HepG2 (cell line): Measurements from ENCODE around the gene IGF2BP3. TPM values are rescaled to one million over a fixed set of nuclear protein-coding genes. Genes with fewer than 3 reads are reported as not detected.

Experiments
- ATAC-seq: fragments of 200-7000 bp; cut with Tn5 transposase; 3 replicates; pipeline ENCODE4 v1.9.1; 2020; ENCODE audit warnings: mild to moderate bottlenecking, moderate library complexity
- BruUV-seq: library from RNA; stranded (reverse); fragments of 400-500 nt; replicated peaks from 2 replicates; lab custom pipeline; 2021; lab: Mats Ljungman, UMichigan
- CTCF ChIA-PET: fragments of 300-600 bp; formaldehyde crosslinking; extraction: SDS; loops from one replicate; lab custom pipeline; 2021; ENCODE audit warnings: low total read pairs, inconsistent platforms, low intra/inter-chr PET ratio; lab: Yijun Ruan, JAX
- POLR2A ChIA-PET: fragments of 350-600 bp; sonication (Branson Sonifier 250); formaldehyde crosslinking; loops from one replicate; lab custom pipeline; 2020; ENCODE audit warnings: antibody characterized with exemption, inconsistent platforms; lab: Yijun Ruan, JAX
- DNase-seq: peaks from one replicate; pipeline ENCODE4 v3.0.0-alpha.2; 2015; ENCODE audit warnings: low spot score
- FAIRE-seq: peaks from 3 replicates; lab custom pipeline; 2011; peaks lifted over from hg19 to GRCh38; lab: Jason Lieb, UNC
- H2AFZ ChIP-seq: one replicate; pipeline ENCODE4 v1.6.1; 2011; ENCODE audit warnings: low read length, inconsistent platforms
- H3K27ac ChIP-seq: fragments of 300-600 bp; 3 replicates; pipeline ENCODE4 v1.8.0; 2011; ENCODE audit warnings: mixed run types, mild to moderate bottlenecking, mixed read lengths, low read length, inconsistent platforms; ENCODE audit not compliant: insufficient read depth; ENCODE audit errors: extremely low read length
- H3K27me3 ChIP-seq, 2 experiments: fragments of 200-600 bp in 1 of 2; 2 replicates in 1 of 2; 3 replicates in 1 of 2; pipeline versions ENCODE4 v1.6.0 to v1.8.0; 2011; ENCODE audit warnings: low read length in 2 of 2, mild to moderate bottlenecking in 2 of 2, moderate library complexity in 2 of 2, inconsistent platforms in 1 of 2; ENCODE audit not compliant: insufficient read depth in 2 of 2, control insufficient read depth in 1 of 2
- H3K36me3 ChIP-seq, 2 experiments: fragments of 200-600 bp in 1 of 2; replicated peaks in 1 of 2; 2 replicates in 1 of 2; 3 replicates in 1 of 2; pipeline versions ENCODE4 v1.5.1 to v1.8.0; 2011; ENCODE audit warnings: low read length in 2 of 2, inconsistent platforms in 1 of 2; ENCODE audit not compliant: insufficient read depth in 2 of 2, control insufficient read depth in 1 of 2
- H3K4me1 ChIP-seq: 2 replicates; pipeline ENCODE4 v1.5.1; 2012; ENCODE audit warnings: low read length, inconsistent platforms; ENCODE audit not compliant: insufficient read depth
- H3K4me2 ChIP-seq: 2 replicates; pipeline ENCODE4 v1.6.0; 2011; ENCODE audit warnings: low read depth, low read length, inconsistent platforms
- H3K4me3 ChIP-seq, 3 experiments: fragments of 200-600 bp in 1 of 3; sonication (generic), shearing (Covaris generic) in 1 of 3; replicated peaks in 1 of 3; 2 replicates each; pipeline ENCODE4 v1.5.1; 2011 to 2016; ENCODE audit warnings: low read length in 3 of 3, inconsistent platforms in 2 of 3, low read depth in 2 of 3, mild to moderate bottlenecking in 2 of 3, control low read depth in 1 of 3, mixed read lengths in 1 of 3; ENCODE audit not compliant: insufficient read depth in 1 of 3
- H3K79me2 ChIP-seq: one replicate; pipeline ENCODE4 v1.6.1; 2011; ENCODE audit warnings: low read length, inconsistent platforms; ENCODE audit not compliant: insufficient read depth
- H3K9ac ChIP-seq: 2 replicates; pipeline ENCODE4 v1.6.0; 2011; ENCODE audit warnings: mild to moderate bottlenecking, low read depth, low read length, inconsistent platforms; ENCODE audit not compliant: insufficient read depth
- H3K9me3 ChIP-seq: 2 replicates; pipeline ENCODE4 v1.5.1; 2012; ENCODE audit warnings: mild to moderate bottlenecking, low read length
- H4K20me1 ChIP-seq: 2 replicates; pipeline ENCODE4 v1.6.0; 2011; ENCODE audit warnings: inconsistent platforms, mild to moderate bottlenecking, low read length, moderate library complexity; ENCODE audit not compliant: insufficient read depth
- CREM ChIP-seq, 2 experiments: sonication (generic) in 1 of 2; formaldehyde crosslinking in 1 of 2; IDR thresholded peaks; 2 replicates each; pipeline versions ENCODE4 v1.4.0 to v1.6.1; 2016 to 2020; ENCODE audit warnings: antibody characterized with exemption in 1 of 2, mild to moderate bottlenecking in 1 of 2, missing genetic modification reagents in 1 of 2
- HES4 ChIP-seq: sonication (generic); formaldehyde crosslinking; IDR thresholded peaks from 2 replicates; pipeline ENCODE4 v1.9.0; 2021; ENCODE audit warnings: mild to moderate bottlenecking, missing genetic modification reagents, borderline replicate concordance
- HNRNPLL ChIP-seq: fragments of 200-400 bp; formaldehyde crosslinking; IDR thresholded peaks from 2 replicates; pipeline ENCODE4 v1.6.1; 2017; ENCODE audit warnings: mild to moderate bottlenecking, low read depth, low read length; ENCODE audit not compliant: poor library complexity, severe bottlenecking
- ISL2 ChIP-seq: sonication (generic); formaldehyde crosslinking; IDR thresholded peaks from 2 replicates; pipeline ENCODE4 v1.5.0; 2020; ENCODE audit warnings: missing genetic modification reagents
- KLF11 ChIP-seq: IDR thresholded peaks from 2 replicates; pipeline ENCODE4 v1.6.1; 2016; ENCODE audit warnings: missing compliant biosample characterization
- MBNL3 ChIP-seq: fragments of 250-450 bp; sonication (Bioruptor Pico); conservative IDR thresholded peaks from 2 replicates; pipeline ENCODE4 v1.8.0; 2022; ENCODE audit warnings: mild to moderate bottlenecking, inconsistent platforms
- MXD1 ChIP-seq: sonication (generic); formaldehyde crosslinking; IDR thresholded peaks from 2 replicates; pipeline ENCODE4 v1.4.0; 2020; ENCODE audit warnings: mild to moderate bottlenecking, missing genetic modification reagents
- NAIF1 ChIP-seq: sonication (generic); formaldehyde crosslinking; IDR thresholded peaks from 2 replicates; pipeline ENCODE4 v1.5.0; 2020; ENCODE audit warnings: mild to moderate bottlenecking, missing genetic modification reagents, borderline replicate concordance
- NR2F1 ChIP-seq, 2 experiments: fragments of 450-650 bp in 1 of 2; formaldehyde crosslinking in 1 of 2; IDR thresholded peaks; 2 replicates each; pipeline versions ENCODE4 v1.5.0 to v1.6.1; 2016 to 2020; ENCODE audit warnings: mild to moderate bottlenecking in 1 of 2, missing compliant biosample characterization in 1 of 2, missing genetic modification reagents in 1 of 2, moderate library complexity in 1 of 2
- PHF21A ChIP-seq: sonication (generic); formaldehyde crosslinking; IDR thresholded peaks from 2 replicates; pipeline ENCODE4 v1.5.0; 2020; ENCODE audit warnings: mild to moderate bottlenecking, missing genetic modification reagents
- ZNF564 ChIP-seq: sonication (generic); formaldehyde crosslinking; IDR thresholded peaks from 2 replicates; pipeline ENCODE4 v1.8.1; 2023; ENCODE audit warnings: mild to moderate bottlenecking, missing genetic modification reagents
- WGBS: methylation state at CpG from one replicate; pipeline ENCODE4 v1.1.6; 2017; ENCODE audit warnings: low lambda C conversion rate; 5-methylcytosine and 5-hydroxymethylcytosine counted together
- in situ Hi-C: cut with HindIII; loops from 2 replicates; pipeline ENCODE4 v1.10.0; 2017; ENCODE audit warnings: low pct_unique_long_range_greater_than_20kb; ENCODE audit not compliant: extremely low pct_ligation_motif_present
- intact Hi-C: fragments of 100-400 bp; cut with micrococcal nuclease; formaldehyde crosslinking; loops from one replicate; pipeline ENCODE4 v1.10.0; 2022; ENCODE audit not compliant: unreplicated experiment
- polyA plus RNA-seq, 8 experiments: library from polyadenylated mRNA; depleted of rRNA in 3 of 8; stranded (reverse) in 7 of 8; unstranded in 1 of 8; fragments of >200 nt; fragmentation: Illumina TruSeq in 4 of 8; extraction: Trizol in 4 of 8; gene quantifications; 2 replicates each; pipeline versions ENCODE4 v1.2.1 to v1.2.3, GENCODE V29; 2011 to 2016; ENCODE audit warnings: low read depth in 4 of 8, missing spikeins in 1 of 8, mixed read lengths in 1 of 8; ENCODE audit not compliant: insufficient read depth in 1 of 8
- total RNA-seq, 5 experiments: library from RNA; depleted of rRNA; stranded (reverse); fragments of >200 nt; fragmentation: Illumina TruSeq; extraction: Trizol; gene quantifications; 2 replicates each; pipeline ENCODE4 v1.2.3, GENCODE V29; 2016; ENCODE audit warnings: low read depth in 1 of 5

Gene IGF2BP3
- total and polyA plus RNA-seq, 2 of the 13 experiments (the other 11 are each of a cell fraction or from before 2014, with no cell fraction given), result 37.7 to 39.5 TPM

- in situ Hi-C loops (loop anchor here (25.0 kb wide), 1 partner anchor 445 kb away; the partner anchor contains the start of gene STK31), intact Hi-C loops (loop anchor here (10.0 kb wide), 1 partner anchor 163 kb away; the partner anchor contains the start of gene KLHL7)
- Histone ChIP-seq H3K4me2 (no peak overlapping the region), H3K36me3 (no peaks in the 10 kb centered on the region), H3K4me3 (no peak overlapping the region), H3K79me2 (no peaks in the 10 kb centered on the region), H3K27me3 (peaks cover 0 to 7% of the 10 kb centered on the region in 2 experiments; a peak in 1 of 5 replicates), H3K4me1 (peaks cover 15% of the 10 kb centered on the region), H3K9me3 (no peaks in the 10 kb centered on the region), H3K9ac (no peak overlapping the region), H3K27ac (no peak overlapping the region), H2AFZ (no peak overlapping the region), H4K20me1 (no peaks in the 10 kb centered on the region)
- ATAC-seq, result no peak
- FAIRE-seq, result no peak
- WGBS, result 11% methylated on average over 2 of the region's 2 CpGs
- POLR2A ChIA-PET, result no interaction called here
- no TSS peak for BruUV-seq
- TF ChIP-seq MXD1 (CRISPR knock-in tag), result no peak
- TF ChIP-seq CREM (IDR thresholded peaks at IDR 0.05), result no peak
- no peak for TF ChIP-seq CREM (CRISPR knock-in tag; IDR thresholded peaks at IDR 0.05)
- no peak for TF ChIP-seq ISL2 (CRISPR knock-in tag)
- peak; percentile 95; the same call in 1 of the 2 replicates for TF ChIP-seq ZNF564
- TF ChIP-seq NAIF1 (CRISPR knock-in tag), result no peak
- no peak for DNase-seq
- CTCF ChIA-PET, result no interaction called here
Observed at GRCh38 chr7:23267357-23267756, 202.9 kb downstream of the IGF2BP3 start.

GRCh38 chr7:23266918-23267317 is 203.4 kb downstream of the IGF2BP3 start:
- POLR2A ChIA-PET, result no interaction called here
- TF ChIP-seq HNRNPLL, result no peak
- TF ChIP-seq KLF11 (CRISPR knock-in tag), result no peak
- no peak for TF ChIP-seq PHF21A (CRISPR knock-in tag)
- TF ChIP-seq HES4 (CRISPR knock-in tag), result no peak
- no peak for TF ChIP-seq NR2F1 (CRISPR knock-in tag; IDR thresholded peaks at IDR 0.05)
- TF ChIP-seq MBNL3 (CRISPR knock-in tag), result no peak

More at GRCh38 chr7:23266918-23267317, 203.4 kb downstream of the IGF2BP3 start:
- Histone ChIP-seq H3K4me2 (no peak overlapping the region), H3K4me1 (peaks cover 11% of the 10 kb centered on the region), H3K9ac (no peak overlapping the region), H3K27ac (no peak overlapping the region), H4K20me1 (no peaks in the 10 kb centered on the region), H2AFZ (no peak overlapping the region), H3K4me3 (no peak overlapping the region), H3K79me2 (no peaks in the 10 kb centered on the region), H3K36me3 (no peaks in the 10 kb centered on the region), H3K9me3 (no peaks in the 10 kb centered on the region), H3K27me3 (peaks cover 0 to 7% of the 10 kb centered on the region in 2 experiments; a peak in 1 of 5 replicates)
- in situ Hi-C loops (loop anchor here (25.0 kb wide), 1 partner anchor 445 kb away; the partner anchor contains the start of gene STK31), intact Hi-C loops (loop anchor here (10.0 kb wide), 1 partner anchor 162 kb away; the partner anchor contains the start of gene KLHL7)
- no peak for DNase-seq
- CTCF ChIA-PET, result no interaction called here
- no peak for FAIRE-seq
- ATAC-seq, result no peak; the same call in 2 of the 3 replicates
- BruUV-seq, result no TSS peak
- 50% methylated on average over 2 of the region's 2 CpGs for WGBS
